Measurements from ENCODE around the gene PRKN. TPM values are rescaled to one million over a fixed set of nuclear protein-coding genes. Genes with fewer than 3 reads are reported as not detected.

The PRKN gene
- total and polyA plus RNA-seq, 9 of the 15 experiments (the other 6 are each of a cell fraction or from before 2014, with no cell fraction given): 0.03 to 0.96 (median 0.15) TPM; not detected in 2

DNA sequence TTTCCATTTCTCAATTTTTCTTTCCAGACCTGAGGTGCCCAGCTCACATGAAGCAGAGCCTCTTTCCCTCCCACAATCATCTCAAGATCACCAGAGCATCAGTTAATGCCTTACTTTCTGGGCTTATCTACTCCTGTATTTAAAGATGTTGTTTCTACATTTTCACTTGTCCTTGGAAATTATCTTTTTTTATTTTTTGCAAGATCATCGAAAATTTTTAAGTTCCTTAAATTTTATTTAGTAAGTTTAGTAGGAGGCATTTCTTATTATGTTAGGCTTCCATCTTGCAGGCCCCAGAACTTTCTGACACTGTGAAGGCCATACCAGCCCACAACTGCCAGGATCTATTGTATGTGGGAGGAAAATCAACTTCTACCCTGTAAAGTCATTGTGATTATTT is 466.0 kb downstream of the PRKN start (continued):
- TF ChIP-seq, protein P1, sequence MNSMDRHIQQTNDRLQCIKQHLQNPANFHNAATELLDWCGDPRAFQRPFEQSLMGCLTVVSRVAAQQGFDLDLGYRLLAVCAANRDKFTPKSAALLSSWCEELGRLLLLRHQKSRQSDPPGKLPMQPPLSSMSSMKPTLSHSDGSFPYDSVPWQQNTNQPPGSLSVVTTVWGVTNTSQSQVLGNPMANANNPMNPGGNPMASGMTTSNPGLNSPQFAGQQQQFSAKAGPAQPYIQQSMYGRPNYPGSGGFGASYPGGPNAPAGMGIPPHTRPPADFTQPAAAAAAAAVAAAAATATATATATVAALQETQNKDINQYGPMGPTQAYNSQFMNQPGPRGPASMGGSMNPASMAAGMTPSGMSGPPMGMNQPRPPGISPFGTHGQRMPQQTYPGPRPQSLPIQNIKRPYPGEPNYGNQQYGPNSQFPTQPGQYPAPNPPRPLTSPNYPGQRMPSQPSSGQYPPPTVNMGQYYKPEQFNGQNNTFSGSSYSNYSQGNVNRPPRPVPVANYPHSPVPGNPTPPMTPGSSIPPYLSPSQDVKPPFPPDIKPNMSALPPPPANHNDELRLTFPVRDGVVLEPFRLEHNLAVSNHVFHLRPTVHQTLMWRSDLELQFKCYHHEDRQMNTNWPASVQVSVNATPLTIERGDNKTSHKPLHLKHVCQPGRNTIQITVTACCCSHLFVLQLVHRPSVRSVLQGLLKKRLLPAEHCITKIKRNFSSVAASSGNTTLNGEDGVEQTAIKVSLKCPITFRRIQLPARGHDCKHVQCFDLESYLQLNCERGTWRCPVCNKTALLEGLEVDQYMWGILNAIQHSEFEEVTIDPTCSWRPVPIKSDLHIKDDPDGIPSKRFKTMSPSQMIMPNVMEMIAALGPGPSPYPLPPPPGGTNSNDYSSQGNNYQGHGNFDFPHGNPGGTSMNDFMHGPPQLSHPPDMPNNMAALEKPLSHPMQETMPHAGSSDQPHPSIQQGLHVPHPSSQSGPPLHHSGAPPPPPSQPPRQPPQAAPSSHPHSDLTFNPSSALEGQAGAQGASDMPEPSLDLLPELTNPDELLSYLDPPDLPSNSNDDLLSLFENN (IDR thresholded peaks at IDR 0.05; ENCODE audit: low read depth in 2 of 2, low read length in 2 of 2): no peak
- TF ChIP-seq, protein P2, sequence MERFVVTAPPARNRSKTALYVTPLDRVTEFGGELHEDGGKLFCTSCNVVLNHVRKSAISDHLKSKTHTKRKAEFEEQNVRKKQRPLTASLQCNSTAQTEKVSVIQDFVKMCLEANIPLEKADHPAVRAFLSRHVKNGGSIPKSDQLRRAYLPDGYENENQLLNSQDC (CRISPR knock-in tag; IDR thresholded peaks at IDR 0.05): no peak
- TF ChIP-seq, protein P3, sequence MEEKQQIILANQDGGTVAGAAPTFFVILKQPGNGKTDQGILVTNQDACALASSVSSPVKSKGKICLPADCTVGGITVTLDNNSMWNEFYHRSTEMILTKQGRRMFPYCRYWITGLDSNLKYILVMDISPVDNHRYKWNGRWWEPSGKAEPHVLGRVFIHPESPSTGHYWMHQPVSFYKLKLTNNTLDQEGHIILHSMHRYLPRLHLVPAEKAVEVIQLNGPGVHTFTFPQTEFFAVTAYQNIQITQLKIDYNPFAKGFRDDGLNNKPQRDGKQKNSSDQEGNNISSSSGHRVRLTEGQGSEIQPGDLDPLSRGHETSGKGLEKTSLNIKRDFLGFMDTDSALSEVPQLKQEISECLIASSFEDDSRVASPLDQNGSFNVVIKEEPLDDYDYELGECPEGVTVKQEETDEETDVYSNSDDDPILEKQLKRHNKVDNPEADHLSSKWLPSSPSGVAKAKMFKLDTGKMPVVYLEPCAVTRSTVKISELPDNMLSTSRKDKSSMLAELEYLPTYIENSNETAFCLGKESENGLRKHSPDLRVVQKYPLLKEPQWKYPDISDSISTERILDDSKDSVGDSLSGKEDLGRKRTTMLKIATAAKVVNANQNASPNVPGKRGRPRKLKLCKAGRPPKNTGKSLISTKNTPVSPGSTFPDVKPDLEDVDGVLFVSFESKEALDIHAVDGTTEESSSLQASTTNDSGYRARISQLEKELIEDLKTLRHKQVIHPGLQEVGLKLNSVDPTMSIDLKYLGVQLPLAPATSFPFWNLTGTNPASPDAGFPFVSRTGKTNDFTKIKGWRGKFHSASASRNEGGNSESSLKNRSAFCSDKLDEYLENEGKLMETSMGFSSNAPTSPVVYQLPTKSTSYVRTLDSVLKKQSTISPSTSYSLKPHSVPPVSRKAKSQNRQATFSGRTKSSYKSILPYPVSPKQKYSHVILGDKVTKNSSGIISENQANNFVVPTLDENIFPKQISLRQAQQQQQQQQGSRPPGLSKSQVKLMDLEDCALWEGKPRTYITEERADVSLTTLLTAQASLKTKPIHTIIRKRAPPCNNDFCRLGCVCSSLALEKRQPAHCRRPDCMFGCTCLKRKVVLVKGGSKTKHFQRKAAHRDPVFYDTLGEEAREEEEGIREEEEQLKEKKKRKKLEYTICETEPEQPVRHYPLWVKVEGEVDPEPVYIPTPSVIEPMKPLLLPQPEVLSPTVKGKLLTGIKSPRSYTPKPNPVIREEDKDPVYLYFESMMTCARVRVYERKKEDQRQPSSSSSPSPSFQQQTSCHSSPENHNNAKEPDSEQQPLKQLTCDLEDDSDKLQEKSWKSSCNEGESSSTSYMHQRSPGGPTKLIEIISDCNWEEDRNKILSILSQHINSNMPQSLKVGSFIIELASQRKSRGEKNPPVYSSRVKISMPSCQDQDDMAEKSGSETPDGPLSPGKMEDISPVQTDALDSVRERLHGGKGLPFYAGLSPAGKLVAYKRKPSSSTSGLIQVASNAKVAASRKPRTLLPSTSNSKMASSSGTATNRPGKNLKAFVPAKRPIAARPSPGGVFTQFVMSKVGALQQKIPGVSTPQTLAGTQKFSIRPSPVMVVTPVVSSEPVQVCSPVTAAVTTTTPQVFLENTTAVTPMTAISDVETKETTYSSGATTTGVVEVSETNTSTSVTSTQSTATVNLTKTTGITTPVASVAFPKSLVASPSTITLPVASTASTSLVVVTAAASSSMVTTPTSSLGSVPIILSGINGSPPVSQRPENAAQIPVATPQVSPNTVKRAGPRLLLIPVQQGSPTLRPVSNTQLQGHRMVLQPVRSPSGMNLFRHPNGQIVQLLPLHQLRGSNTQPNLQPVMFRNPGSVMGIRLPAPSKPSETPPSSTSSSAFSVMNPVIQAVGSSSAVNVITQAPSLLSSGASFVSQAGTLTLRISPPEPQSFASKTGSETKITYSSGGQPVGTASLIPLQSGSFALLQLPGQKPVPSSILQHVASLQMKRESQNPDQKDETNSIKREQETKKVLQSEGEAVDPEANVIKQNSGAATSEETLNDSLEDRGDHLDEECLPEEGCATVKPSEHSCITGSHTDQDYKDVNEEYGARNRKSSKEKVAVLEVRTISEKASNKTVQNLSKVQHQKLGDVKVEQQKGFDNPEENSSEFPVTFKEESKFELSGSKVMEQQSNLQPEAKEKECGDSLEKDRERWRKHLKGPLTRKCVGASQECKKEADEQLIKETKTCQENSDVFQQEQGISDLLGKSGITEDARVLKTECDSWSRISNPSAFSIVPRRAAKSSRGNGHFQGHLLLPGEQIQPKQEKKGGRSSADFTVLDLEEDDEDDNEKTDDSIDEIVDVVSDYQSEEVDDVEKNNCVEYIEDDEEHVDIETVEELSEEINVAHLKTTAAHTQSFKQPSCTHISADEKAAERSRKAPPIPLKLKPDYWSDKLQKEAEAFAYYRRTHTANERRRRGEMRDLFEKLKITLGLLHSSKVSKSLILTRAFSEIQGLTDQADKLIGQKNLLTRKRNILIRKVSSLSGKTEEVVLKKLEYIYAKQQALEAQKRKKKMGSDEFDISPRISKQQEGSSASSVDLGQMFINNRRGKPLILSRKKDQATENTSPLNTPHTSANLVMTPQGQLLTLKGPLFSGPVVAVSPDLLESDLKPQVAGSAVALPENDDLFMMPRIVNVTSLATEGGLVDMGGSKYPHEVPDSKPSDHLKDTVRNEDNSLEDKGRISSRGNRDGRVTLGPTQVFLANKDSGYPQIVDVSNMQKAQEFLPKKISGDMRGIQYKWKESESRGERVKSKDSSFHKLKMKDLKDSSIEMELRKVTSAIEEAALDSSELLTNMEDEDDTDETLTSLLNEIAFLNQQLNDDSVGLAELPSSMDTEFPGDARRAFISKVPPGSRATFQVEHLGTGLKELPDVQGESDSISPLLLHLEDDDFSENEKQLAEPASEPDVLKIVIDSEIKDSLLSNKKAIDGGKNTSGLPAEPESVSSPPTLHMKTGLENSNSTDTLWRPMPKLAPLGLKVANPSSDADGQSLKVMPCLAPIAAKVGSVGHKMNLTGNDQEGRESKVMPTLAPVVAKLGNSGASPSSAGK (IDR thresholded peaks at IDR 0.05): no peak
- TF ChIP-seq GTF2F1 (IDR thresholded peaks at IDR 0.05; ENCODE audit: low read depth, low read length) (no peak), TARDBP (IDR thresholded peaks at IDR 0.05) (no peak), ZNF316 (IDR thresholded peaks at IDR 0.05) (peak; percentile 83)
- TF ChIP-seq, protein P4, sequence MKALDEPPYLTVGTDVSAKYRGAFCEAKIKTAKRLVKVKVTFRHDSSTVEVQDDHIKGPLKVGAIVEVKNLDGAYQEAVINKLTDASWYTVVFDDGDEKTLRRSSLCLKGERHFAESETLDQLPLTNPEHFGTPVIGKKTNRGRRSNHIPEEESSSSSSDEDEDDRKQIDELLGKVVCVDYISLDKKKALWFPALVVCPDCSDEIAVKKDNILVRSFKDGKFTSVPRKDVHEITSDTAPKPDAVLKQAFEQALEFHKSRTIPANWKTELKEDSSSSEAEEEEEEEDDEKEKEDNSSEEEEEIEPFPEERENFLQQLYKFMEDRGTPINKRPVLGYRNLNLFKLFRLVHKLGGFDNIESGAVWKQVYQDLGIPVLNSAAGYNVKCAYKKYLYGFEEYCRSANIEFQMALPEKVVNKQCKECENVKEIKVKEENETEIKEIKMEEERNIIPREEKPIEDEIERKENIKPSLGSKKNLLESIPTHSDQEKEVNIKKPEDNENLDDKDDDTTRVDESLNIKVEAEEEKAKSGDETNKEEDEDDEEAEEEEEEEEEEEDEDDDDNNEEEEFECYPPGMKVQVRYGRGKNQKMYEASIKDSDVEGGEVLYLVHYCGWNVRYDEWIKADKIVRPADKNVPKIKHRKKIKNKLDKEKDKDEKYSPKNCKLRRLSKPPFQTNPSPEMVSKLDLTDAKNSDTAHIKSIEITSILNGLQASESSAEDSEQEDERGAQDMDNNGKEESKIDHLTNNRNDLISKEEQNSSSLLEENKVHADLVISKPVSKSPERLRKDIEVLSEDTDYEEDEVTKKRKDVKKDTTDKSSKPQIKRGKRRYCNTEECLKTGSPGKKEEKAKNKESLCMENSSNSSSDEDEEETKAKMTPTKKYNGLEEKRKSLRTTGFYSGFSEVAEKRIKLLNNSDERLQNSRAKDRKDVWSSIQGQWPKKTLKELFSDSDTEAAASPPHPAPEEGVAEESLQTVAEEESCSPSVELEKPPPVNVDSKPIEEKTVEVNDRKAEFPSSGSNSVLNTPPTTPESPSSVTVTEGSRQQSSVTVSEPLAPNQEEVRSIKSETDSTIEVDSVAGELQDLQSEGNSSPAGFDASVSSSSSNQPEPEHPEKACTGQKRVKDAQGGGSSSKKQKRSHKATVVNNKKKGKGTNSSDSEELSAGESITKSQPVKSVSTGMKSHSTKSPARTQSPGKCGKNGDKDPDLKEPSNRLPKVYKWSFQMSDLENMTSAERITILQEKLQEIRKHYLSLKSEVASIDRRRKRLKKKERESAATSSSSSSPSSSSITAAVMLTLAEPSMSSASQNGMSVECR (CRISPR knock-in tag; IDR thresholded peaks at IDR 0.05): no peak
